Measurements from ENCODE around the gene RAB3GAP2. TPM values are rescaled to one million over a fixed set of nuclear protein-coding genes. Genes with fewer than 3 reads are reported as not detected.
A peak's percentile ranks its signal among the peaks of the same experiment; 100 is the strongest.
"Not testable (repeated sequence)": the region's sequence is repeated elsewhere in the genome, so short reads cannot be mapped to it uniquely, and the experiment has no call there.

Gene RAB3GAP2
- total RNA-seq, 2 donors from 2014 or later = 13.9 to 15.1 TPM

GRCh38 chr1:220316305-220316704 lies 44.1 kb upstream of the RAB3GAP2 start:
- H3K4me1 ChIP-seq = peaks cover 0 to 4% of the 10 kb centered on the region in 2 donors

GRCh38 chr1:220315070-220315839 lies 43.0 kb upstream of the RAB3GAP2 start:
- Histone ChIP-seq H3K4me1 (peaks cover 0 to 4% of the 10 kb centered on the region in 2 donors), H3K9me3 (no peaks in the 10 kb centered on the region), H3K27ac (peak overlapping the region in 1 of 2 donors; percentile 6), H3K4me3 (no peak overlapping the region), H3K36me3 (no peaks in the 10 kb centered on the region), H3K27me3 (no peaks in the 10 kb centered on the region)
- no peak for DNase-seq (ENCODE audit: low spot score)
- no peak for TF ChIP-seq CTCF (IDR thresholded peaks at IDR 0.05)

More at GRCh38 chr1:220316305-220316704, 44.1 kb upstream of the RAB3GAP2 start:
- no peak for TF ChIP-seq CTCF (IDR thresholded peaks at IDR 0.05)
- Histone ChIP-seq H3K4me3 (no peak overlapping the region), H3K27me3 (no peaks in the 10 kb centered on the region), H3K36me3 (no peaks in the 10 kb centered on the region), H3K27ac (no peak overlapping the region), H3K9me3 (no peaks in the 10 kb centered on the region)
- DNase-seq (ENCODE audit: low spot score) = no peak

- no peaks in the 10 kb centered on the region for H3K36me3 ChIP-seq
- no peak for TF ChIP-seq CTCF (IDR thresholded peaks at IDR 0.05)
- no peaks in the 10 kb centered on the region for H3K9me3 ChIP-seq
These were observed 41.3 kb upstream of the RAB3GAP2 start for GRCh38 chr1:220313576-220313975.

GRCh38 chr1:220310147-220310546 lies 37.9 kb upstream of the RAB3GAP2 start:
- H3K27ac ChIP-seq; DNase-seq (ENCODE audit: low spot score); H3K4me3 ChIP-seq; H3K27me3 ChIP-seq; H3K4me1 ChIP-seq; H3K9me3 ChIP-seq; H3K36me3 ChIP-seq: not testable (repeated sequence)

More at GRCh38 chr1:220313576-220313975, 41.3 kb upstream of the RAB3GAP2 start:
- no peak for DNase-seq (ENCODE audit: low spot score)
- H3K4me3 ChIP-seq = no peak overlapping the region
- H3K27ac ChIP-seq = no peak overlapping the region
- peaks cover 0 to 4% of the 10 kb centered on the region in 2 donors for H3K4me1 ChIP-seq
- H3K27me3 ChIP-seq = no peaks in the 10 kb centered on the region

- TF ChIP-seq CTCF (IDR thresholded peaks at IDR 0.05) = no peak
- Histone ChIP-seq H3K27me3 (no peaks in the 10 kb centered on the region), H3K4me1 (no peaks in the 10 kb centered on the region), H3K9me3 (no peaks in the 10 kb centered on the region), H3K4me3 (no peak overlapping the region), H3K27ac (no peak overlapping the region), H3K36me3 (no peaks in the 10 kb centered on the region)
- DNase-seq (ENCODE audit: low spot score) = no peak
These were observed 35.4 kb upstream of the RAB3GAP2 start for GRCh38 chr1:220307607-220308006.

- no peaks in the 10 kb centered on the region for H3K27me3 ChIP-seq
- no peak overlapping the region for H3K4me3 ChIP-seq
- no peak for DNase-seq (ENCODE audit: low spot score)
- H3K36me3 ChIP-seq = no peaks in the 10 kb centered on the region
- H3K9me3 ChIP-seq = no peaks in the 10 kb centered on the region
- no peak overlapping the region for H3K27ac ChIP-seq
- no peak for TF ChIP-seq CTCF (IDR thresholded peaks at IDR 0.05)
- no peaks in the 10 kb centered on the region for H3K4me1 ChIP-seq
These were observed 34.1 kb upstream of the RAB3GAP2 start for GRCh38 chr1:220306339-220306738.

Measured in right atrium auricular region (tissue), 2 donors.